Dendritic cell treated with granulocyte-macrophage colony-stimulating factor and Interleukin-4, amounts not matched to agents 40 ng/mL and 50 ng/mL, for 4 days (primary cell): ENCODE data around the gene ATL1.
"Not testable (repeated sequence)": the region's sequence is repeated elsewhere in the genome, so short reads cannot be mapped to it uniquely, and the experiment has no call there.

Experiments used
- H3K27ac Mint-ChIP-seq: one replicate; pipeline ENCODE4 v1.8.0; 2022; ENCODE audit warnings: mild to moderate bottlenecking, mixed read lengths
- H3K27me3 Mint-ChIP-seq: one replicate; pipeline ENCODE4 v1.8.0; 2022; ENCODE audit warnings: mild to moderate bottlenecking, mixed read lengths
- H3K36me3 Mint-ChIP-seq: one replicate; pipeline ENCODE4 v1.8.0; 2022; ENCODE audit warnings: low read depth, mixed read lengths
- H3K4me1 Mint-ChIP-seq: one replicate; pipeline ENCODE4 v1.8.0; 2022; ENCODE audit warnings: low read depth, mixed read lengths
- H3K4me3 Mint-ChIP-seq: one replicate; pipeline ENCODE4 v1.8.0; 2022; ENCODE audit warnings: mild to moderate bottlenecking, moderate library complexity, mixed read lengths
- H3K9me3 Mint-ChIP-seq: one replicate; pipeline ENCODE4 v1.8.0; 2022; ENCODE audit warnings: mixed read lengths
- intact Hi-C: fragments of 100-400 bp; cut with micrococcal nuclease; formaldehyde crosslinking; loops from one replicate; pipeline ENCODE4 v1.15.0; 2022

Gene ATL1

DNA sequence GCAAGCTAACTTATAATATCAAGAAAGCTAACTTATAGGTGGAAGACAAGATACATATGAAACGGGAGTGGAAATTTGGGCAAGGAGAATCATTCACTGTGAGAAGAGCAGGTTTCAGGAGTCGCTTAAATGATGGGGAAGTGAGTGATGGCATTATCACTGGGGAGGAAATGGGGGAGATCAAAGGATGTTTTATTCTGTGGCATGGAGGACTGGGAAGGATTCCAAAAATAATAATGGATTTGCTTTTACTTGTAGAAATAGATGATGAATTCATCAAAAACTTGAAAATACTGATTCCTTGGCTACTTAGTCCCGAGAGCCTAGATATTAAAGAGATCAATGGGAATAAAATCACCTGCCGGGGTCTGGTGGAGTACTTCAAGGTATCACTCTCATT lies 60.4 kb downstream of the ATL1 start:
- H3K27ac Mint-ChIP-seq, result no peak overlapping the region
- H3K36me3 Mint-ChIP-seq, result no peaks in the 10 kb centered on the region
- H3K27me3 Mint-ChIP-seq, result no peaks in the 10 kb centered on the region
- intact Hi-C loops, result no loop called here
- H3K4me3 Mint-ChIP-seq, result no peak overlapping the region
- no peaks in the 10 kb centered on the region for H3K9me3 Mint-ChIP-seq
- H3K4me1 Mint-ChIP-seq, result no peaks in the 10 kb centered on the region

- H3K9me3 Mint-ChIP-seq, result no peaks in the 10 kb centered on the region
- H3K27ac Mint-ChIP-seq, result no peak overlapping the region
- intact Hi-C loops, result no loop called here
- H3K36me3 Mint-ChIP-seq, result no peaks in the 10 kb centered on the region
- H3K4me1 Mint-ChIP-seq, result no peaks in the 10 kb centered on the region
- H3K27me3 Mint-ChIP-seq, result no peaks in the 10 kb centered on the region
- H3K4me3 Mint-ChIP-seq, result no peak overlapping the region
Measured at GRCh38 chr14:50622978-50623377, 63.0 kb downstream of the ATL1 start.

- H3K36me3 Mint-ChIP-seq, result no peaks in the 10 kb centered on the region
- H3K27ac Mint-ChIP-seq, result no peak overlapping the region
- intact Hi-C loops, result no loop called here
- H3K4me3 Mint-ChIP-seq, result no peak overlapping the region
- no peaks in the 10 kb centered on the region for H3K9me3 Mint-ChIP-seq
- no peaks in the 10 kb centered on the region for H3K27me3 Mint-ChIP-seq
- H3K4me1 Mint-ChIP-seq, result no peaks in the 10 kb centered on the region
Measured at GRCh38 chr14:50624447-50624846, 64.5 kb downstream of the ATL1 start.

GRCh38 chr14:50624947-50625346 lies 65.0 kb downstream of the ATL1 start:
- H3K4me3 Mint-ChIP-seq, H3K27ac Mint-ChIP-seq, intact Hi-C loops, H3K27me3 Mint-ChIP-seq, H3K36me3 Mint-ChIP-seq, H3K4me1 Mint-ChIP-seq, H3K9me3 Mint-ChIP-seq: not testable (repeated sequence)

GRCh38 chr14:50631408-50631821 lies 71.5 kb downstream of the ATL1 start:
- no peaks in the 10 kb centered on the region for H3K27me3 Mint-ChIP-seq
- no peak overlapping the region for H3K27ac Mint-ChIP-seq
- H3K4me1 Mint-ChIP-seq, result no peaks in the 10 kb centered on the region
- H3K36me3 Mint-ChIP-seq, result peaks cover 5% of the 10 kb centered on the region
- intact Hi-C loops, result no loop called here
- H3K9me3 Mint-ChIP-seq, result no peaks in the 10 kb centered on the region
- H3K4me3 Mint-ChIP-seq, result no peak overlapping the region

DNA sequence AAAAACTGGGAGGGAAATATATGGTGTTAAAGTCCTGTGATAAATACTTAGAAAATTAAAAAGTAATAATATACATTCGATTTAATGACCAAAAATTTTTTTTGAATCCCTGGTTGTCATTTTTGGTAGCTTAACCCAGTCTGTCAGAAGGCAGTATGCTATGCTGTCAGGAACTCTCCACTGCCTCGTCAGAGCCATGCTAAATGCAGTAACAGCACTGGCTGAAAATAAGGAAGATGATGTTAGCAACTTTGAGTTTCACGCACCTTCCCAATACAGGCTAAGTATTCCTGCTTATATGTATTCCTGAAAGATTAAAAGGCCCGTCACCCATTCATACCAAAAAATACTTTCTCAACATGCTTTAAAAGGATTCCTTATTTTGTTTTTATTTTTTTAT lies 74.0 kb downstream of the ATL1 start:
- no peak overlapping the region for H3K4me3 Mint-ChIP-seq
- no peaks in the 10 kb centered on the region for H3K9me3 Mint-ChIP-seq
- no peaks in the 10 kb centered on the region for H3K27me3 Mint-ChIP-seq
- intact Hi-C loops, result no loop called here
- no peaks in the 10 kb centered on the region for H3K4me1 Mint-ChIP-seq
- no peak overlapping the region for H3K27ac Mint-ChIP-seq
- peaks cover 19% of the 10 kb centered on the region for H3K36me3 Mint-ChIP-seq

DNA sequence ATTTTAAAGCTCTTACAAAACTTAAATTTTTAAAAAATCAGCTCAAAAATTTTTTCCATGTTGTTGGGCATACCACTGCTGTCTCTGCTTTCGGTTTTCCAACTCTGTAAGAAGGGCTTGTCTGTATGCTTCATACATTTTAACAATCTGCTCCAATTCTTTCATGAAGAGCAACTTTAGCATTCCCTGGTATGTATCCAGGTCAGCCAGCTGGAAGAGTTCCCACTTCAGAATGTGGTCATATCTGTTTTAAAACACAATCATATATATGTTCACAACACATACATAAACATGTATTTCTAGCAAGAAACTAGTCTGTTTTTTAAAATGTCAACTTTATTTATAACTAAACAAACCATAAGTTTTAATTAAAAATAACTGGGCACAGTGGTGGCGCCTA lies 75.2 kb downstream of the ATL1 start:
- Mint-ChIP-seq H3K9me3 (no peaks in the 10 kb centered on the region), H3K4me1 (no peaks in the 10 kb centered on the region), H3K4me3 (no peak overlapping the region), H3K27me3 (no peaks in the 10 kb centered on the region), H3K36me3 (peaks cover 31% of the 10 kb centered on the region), H3K27ac (no peak overlapping the region)
- intact Hi-C loops, result no loop called here

- no peak overlapping the region for H3K4me3 Mint-ChIP-seq
- no peaks in the 10 kb centered on the region for H3K27me3 Mint-ChIP-seq
- intact Hi-C loops, result no loop called here
- H3K36me3 Mint-ChIP-seq, result peaks cover 30% of the 10 kb centered on the region
- no peak overlapping the region for H3K27ac Mint-ChIP-seq
- H3K4me1 Mint-ChIP-seq, result no peaks in the 10 kb centered on the region
- H3K9me3 Mint-ChIP-seq, result no peaks in the 10 kb centered on the region
Measured at GRCh38 chr14:50647282-50647681, 87.3 kb downstream of the ATL1 start.

DNA sequence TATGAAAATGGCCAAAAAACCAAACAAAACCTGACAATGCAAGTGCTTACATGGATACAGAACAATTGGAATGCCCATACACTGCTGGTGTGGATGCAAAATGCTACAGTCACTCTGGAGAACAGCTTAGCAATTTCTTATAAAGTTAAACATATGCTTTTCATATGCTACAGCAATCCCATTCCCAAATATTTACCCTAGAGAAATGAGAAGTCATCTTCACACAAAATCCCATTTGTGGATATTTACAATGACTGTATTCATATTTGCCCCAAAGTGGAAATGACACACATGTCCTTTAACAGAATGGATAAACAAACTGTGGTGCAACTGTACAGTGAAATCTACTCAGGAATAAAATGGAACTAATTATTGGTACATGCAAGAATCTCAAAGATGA lies 87.8 kb downstream of the ATL1 start:
- Mint-ChIP-seq H3K9me3 (no peaks in the 10 kb centered on the region), H3K27me3 (no peaks in the 10 kb centered on the region), H3K4me1 (no peaks in the 10 kb centered on the region), H3K4me3 (no peak overlapping the region), H3K27ac (no peak overlapping the region), H3K36me3 (peaks cover 27% of the 10 kb centered on the region)
- intact Hi-C loops, result no loop called here

- intact Hi-C loops, result loop anchor here (5.0 kb wide), 1 partner anchor 38 kb away; no protein-coding TSS in a partner anchor
- Mint-ChIP-seq H3K4me1 (no peaks in the 10 kb centered on the region), H3K27me3 (no peaks in the 10 kb centered on the region), H3K9me3 (no peaks in the 10 kb centered on the region), H3K4me3 (no peak overlapping the region), H3K36me3 (peaks cover 18% of the 10 kb centered on the region), H3K27ac (no peak overlapping the region)
Measured at GRCh38 chr14:50649691-50650090, 89.7 kb downstream of the ATL1 start.

- H3K27me3 Mint-ChIP-seq, result no peaks in the 10 kb centered on the region
- H3K4me1 Mint-ChIP-seq, result peaks cover 10% of the 10 kb centered on the region
- no peak overlapping the region for H3K4me3 Mint-ChIP-seq
- no peaks in the 10 kb centered on the region for H3K9me3 Mint-ChIP-seq
- H3K36me3 Mint-ChIP-seq, result peaks cover 19% of the 10 kb centered on the region
- intact Hi-C loops, result no loop called here
- H3K27ac Mint-ChIP-seq, result no peak overlapping the region
Measured at GRCh38 chr14:50656776-50657175, 96.8 kb downstream of the ATL1 start.

DNA sequence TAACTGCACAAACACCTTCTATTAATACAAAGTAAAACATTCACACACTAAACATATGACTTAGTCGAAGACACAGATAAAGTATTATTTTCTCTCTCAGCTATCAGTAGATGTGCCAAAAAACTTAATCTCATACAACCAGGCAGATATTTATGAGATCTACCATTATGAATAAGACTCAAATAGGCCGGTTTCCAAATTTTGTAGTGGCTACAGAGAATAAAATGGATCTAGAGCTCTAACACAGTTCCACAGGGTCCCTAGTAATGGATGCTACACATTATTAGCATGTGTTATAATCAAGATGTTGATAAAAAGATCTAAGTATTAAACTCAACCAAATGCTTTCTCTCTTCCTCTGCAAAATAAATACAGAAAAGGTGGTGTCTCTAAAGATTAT lies 97.8 kb downstream of the ATL1 start:
- no peaks in the 10 kb centered on the region for H3K27me3 Mint-ChIP-seq
- peaks cover 23% of the 10 kb centered on the region for H3K36me3 Mint-ChIP-seq
- H3K4me1 Mint-ChIP-seq, result peaks cover 13% of the 10 kb centered on the region
- H3K4me3 Mint-ChIP-seq, result no peak overlapping the region
- intact Hi-C loops, result no loop called here
- H3K9me3 Mint-ChIP-seq, result no peaks in the 10 kb centered on the region
- no peak overlapping the region for H3K27ac Mint-ChIP-seq

GRCh38 chr14:50658203-50658602 lies 98.3 kb downstream of the ATL1 start:
- H3K27me3 Mint-ChIP-seq, result no peaks in the 10 kb centered on the region
- H3K36me3 Mint-ChIP-seq, result peaks cover 27% of the 10 kb centered on the region
- intact Hi-C loops, result no loop called here
- peaks cover 16% of the 10 kb centered on the region for H3K4me1 Mint-ChIP-seq
- no peak overlapping the region for H3K27ac Mint-ChIP-seq
- H3K9me3 Mint-ChIP-seq, result no peaks in the 10 kb centered on the region
- no peak overlapping the region for H3K4me3 Mint-ChIP-seq

DNA sequence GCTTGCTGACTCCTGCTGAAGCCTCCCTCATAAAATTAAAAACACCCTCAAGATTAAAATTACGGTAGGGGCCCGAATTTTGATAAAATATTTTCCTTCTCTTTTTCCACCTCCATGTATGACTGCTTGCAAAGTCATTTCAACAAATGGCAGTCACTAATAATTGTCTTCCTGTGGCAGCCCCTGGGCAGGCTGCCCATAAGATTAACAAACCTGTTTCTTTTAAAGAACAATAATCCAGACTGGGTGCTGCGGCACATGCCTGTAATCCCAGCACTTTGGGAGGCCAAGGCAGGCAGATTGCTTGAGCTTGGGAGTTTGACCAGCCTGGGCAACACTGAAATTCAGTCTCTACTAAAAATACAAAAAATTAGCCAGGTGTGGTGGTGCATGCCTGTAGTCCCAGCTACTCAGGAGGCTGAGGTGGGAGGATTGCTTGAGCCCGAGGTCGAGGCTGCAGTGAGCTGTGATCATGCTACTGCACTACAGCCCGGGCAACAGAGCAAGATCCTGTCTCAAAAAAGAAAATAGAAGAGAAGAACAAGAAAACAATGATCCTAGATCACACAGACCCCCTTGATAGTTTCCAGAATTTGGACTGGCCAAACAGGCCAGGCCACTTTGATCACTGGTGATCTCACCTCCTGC lies 99.5 kb downstream of the ATL1 start:
- intact Hi-C loops, result no loop called here
- Mint-ChIP-seq H3K4me1 (peaks cover 23% of the 10 kb centered on the region), H3K27ac (no peak overlapping the region)

DNA sequence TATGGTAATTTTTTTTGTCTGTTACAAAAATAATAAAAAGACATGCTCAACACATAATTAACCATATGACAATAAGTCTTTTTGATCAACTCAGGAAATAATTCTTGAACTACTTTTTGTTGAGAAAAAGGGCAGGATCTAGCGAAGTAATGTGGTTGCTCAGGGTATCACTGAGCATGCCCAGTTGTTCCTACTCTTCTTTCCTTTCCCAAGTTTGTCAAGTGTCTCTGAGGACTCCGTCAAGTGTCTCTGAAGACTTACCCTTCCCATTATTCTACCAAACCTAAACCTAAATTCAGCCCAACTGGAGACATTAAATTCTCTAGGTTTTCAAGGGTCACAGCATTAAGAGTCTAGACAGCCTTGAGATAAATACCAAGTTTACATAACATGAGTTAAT lies 104.6 kb downstream of the ATL1 start:
- H3K4me3 Mint-ChIP-seq, H3K27ac Mint-ChIP-seq, H3K9me3 Mint-ChIP-seq, intact Hi-C loops, H3K27me3 Mint-ChIP-seq: not testable (repeated sequence)
- Mint-ChIP-seq H3K36me3 (peaks cover 36% of the 10 kb centered on the region), H3K4me1 (peaks cover 35% of the 10 kb centered on the region)

More for the DNA sequence above, 99.5 kb downstream of the ATL1 start:
- peaks cover 37% of the 10 kb centered on the region for H3K36me3 Mint-ChIP-seq
- H3K27me3 Mint-ChIP-seq, result no peaks in the 10 kb centered on the region
- no peak overlapping the region for H3K4me3 Mint-ChIP-seq
- H3K9me3 Mint-ChIP-seq, result no peaks in the 10 kb centered on the region
